Stimulated activated CD8-positive, alpha-beta memory T cell treated with anti-CD3 and anti-CD28 coated beads, Interleukin-15, amount 100 ng/mL, for 1 hour (primary cell): ENCODE results near the gene PARD3B.
"Not testable (repeated sequence)": the region's sequence is repeated elsewhere in the genome, so short reads cannot be mapped to it uniquely, and the experiment has no call there.

ENCODE experiments used
- DNase-seq: peaks from one replicate; pipeline ENCODE4 v3.0.0-alpha.2; 2020; ENCODE audit warnings: low read depth

Gene PARD3B

GRCh38 chr2:204542982-204543608, 2.2 kb upstream of the PARD3B start:
- DNase-seq, result no peak

- DNase-seq, result no peak
Observed at GRCh38 chr2:204545861-204546735, 823 bp downstream of the PARD3B start.

GRCh38 chr2:204550751-204551511, 5.7 kb downstream of the PARD3B start:
- no peak for DNase-seq

DNA sequence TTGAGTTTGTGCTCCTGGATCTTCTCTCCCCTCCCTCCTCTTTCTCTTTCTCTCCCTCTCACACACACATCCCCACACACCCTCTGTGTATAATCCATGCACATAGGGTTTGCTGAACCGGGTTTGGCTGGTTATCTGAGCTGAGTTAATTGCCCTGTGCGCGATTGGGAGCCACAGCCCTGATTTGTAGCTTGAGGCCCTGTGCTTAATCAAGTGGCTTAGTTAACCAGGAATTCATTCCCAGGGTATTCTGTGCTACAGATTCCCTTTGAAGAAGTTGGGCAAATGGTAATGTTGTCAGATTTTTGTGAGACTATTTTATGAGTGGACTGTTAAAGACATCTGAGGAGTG, 6.2 kb downstream of the PARD3B start:
- no peak for DNase-seq

DNA sequence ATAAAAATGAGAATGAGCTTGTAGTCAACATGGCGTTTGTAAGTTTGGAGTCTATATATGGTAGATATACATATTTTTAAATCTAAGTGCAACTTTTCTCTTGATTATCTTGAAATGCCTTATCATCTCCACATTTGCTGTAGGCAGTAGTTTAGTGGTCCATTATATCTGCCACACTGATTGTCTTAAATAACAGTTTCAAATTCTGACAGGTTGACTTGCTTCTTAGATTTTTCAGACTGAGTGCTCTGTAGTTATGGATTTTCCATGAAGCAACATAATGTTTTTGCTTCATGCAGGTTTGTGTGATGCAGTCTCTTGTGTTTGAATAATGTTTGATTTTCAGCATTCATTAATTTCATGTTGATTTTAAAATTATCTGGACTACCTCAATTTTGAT, 12.3 kb downstream of the PARD3B start:
- DNase-seq, result no peak

DNA sequence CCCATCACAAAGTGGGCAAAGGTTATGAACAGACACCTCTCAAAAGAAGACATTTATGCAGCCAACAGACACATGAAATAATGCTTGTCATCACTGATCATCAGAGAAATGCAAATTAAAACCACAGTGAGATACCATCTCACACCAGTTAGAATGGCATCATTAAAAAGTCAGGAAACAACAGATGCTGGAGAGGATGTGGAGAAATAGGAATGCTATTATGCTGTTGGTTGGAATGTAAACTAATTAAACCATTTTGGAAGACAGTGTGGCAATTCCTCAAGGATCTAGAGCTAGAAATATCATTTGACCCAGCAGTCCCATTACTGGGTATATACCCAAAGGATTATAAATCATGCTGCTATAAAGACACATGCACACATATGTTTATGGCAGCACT, 14.1 kb downstream of the PARD3B start:
- DNase-seq, result not testable (repeated sequence)

GRCh38 chr2:204560902-204561301, 15.6 kb downstream of the PARD3B start:
- no peak for DNase-seq

DNA sequence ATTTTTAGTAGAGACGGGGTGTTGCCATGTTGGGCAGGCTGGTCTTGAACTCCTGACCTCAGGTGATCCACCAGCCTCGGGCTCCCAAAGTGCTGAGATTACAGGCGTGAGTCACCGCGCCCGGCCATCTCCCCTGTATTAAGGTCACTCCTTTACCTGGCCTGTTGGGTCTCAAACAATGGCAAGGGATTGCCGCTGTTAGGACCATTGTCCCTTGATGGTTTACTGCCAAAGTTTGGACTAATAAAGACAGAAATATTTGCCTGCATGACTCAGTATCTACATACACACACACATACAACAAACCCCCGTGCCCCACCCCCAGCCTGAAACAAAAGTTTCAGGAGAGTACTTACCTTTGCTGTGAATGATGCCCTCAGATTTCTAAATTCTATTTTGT, 16.5 kb downstream of the PARD3B start:
- DNase-seq, result no peak

GRCh38 chr2:204566439-204566838, 21.2 kb downstream of the PARD3B start:
- no peak for DNase-seq

- no peak for DNase-seq
Observed at GRCh38 chr2:204570421-204570820, 25.1 kb downstream of the PARD3B start.

DNA sequence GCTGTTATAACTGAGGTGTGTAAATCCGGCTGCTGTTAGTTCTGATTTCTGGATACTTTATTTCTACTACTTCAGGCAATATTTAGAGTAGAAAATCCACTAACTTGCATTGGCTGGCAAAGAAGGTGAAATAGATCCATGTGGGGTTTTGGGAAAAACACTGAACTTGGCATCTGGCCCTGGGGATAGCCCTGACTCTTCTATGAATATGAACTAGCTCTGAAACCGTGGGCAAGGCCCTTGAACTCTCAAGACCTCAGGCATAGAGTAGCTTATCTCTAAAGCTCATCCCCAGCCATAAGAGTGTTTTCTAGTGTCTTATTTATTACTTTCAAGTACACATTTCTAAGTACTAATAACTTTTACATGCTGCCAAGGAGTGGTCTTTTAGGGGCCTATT, 25.8 kb downstream of the PARD3B start:
- DNase-seq, result no peak

DNA sequence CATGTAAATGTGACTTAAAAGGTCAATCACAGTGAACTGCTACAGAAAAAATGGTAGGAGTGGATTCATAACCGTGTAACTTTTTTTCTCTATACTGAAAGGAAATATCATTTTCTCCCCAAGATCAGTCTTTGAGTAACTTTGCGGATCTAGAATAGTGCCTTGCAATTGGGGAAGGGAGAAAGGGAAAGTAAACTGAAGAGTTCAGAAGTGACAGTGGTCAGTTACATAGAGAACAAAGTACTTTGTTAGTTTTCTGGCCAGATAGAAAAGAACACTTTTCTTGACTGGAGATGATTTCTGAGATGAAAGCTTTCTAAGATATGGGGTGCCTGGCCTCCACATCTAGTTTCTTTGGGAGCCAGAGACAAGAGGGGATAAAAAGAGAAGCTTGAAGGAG, 26.6 kb downstream of the PARD3B start:
- DNase-seq, result no peak

- DNase-seq, result no peak
Observed at GRCh38 chr2:204573221-204573620, 27.9 kb downstream of the PARD3B start.

DNA sequence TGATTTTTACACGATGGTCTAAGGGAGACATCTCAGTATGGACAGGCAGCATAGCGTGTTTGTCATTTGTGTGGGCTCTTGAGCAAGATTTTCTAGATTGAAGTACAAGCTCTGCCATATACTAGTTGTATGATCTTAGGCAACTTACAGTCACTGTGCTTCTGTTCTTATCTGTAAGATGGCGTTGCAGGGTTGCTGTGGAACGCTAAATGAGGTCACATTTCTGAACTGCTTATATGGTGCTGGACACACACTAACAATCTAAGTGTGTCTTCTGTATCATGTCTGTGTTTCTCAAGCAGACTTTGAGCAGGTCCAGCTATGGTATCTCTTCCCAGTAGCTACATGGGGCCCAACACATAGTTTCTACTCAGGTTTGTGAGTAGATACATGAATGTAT, 29.2 kb downstream of the PARD3B start:
- no peak for DNase-seq

- DNase-seq, result no peak
Observed at GRCh38 chr2:204575463-204575862, 30.2 kb downstream of the PARD3B start.

DNA sequence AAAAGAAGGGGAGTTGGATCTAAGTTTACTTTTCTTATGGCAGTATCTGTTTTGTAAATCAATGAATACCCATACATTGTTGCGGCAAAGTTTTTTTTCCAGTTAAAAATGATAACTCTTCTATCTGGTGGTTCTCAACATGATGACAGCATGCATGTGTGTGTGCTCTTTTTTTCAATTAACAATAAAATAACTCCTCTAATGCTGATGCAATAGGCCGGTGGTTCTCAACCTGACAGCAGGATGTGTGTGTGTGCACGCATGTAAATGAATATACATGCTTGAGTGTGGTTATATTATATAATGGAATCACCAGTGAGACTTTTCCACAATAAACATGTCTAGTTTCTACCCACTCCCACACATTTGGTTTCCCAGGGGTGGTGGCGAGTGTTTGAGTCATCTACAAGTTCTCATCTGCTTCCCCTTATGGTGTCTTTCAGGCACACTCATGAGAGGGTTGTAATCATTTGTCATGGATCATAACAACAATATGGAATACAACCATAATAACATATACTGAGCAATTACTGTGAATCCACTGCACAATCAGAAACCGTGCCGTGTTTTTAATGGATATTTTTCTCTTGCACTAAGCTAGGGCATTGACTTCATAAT, 31.2 kb downstream of the PARD3B start:
- no peak for DNase-seq

DNA sequence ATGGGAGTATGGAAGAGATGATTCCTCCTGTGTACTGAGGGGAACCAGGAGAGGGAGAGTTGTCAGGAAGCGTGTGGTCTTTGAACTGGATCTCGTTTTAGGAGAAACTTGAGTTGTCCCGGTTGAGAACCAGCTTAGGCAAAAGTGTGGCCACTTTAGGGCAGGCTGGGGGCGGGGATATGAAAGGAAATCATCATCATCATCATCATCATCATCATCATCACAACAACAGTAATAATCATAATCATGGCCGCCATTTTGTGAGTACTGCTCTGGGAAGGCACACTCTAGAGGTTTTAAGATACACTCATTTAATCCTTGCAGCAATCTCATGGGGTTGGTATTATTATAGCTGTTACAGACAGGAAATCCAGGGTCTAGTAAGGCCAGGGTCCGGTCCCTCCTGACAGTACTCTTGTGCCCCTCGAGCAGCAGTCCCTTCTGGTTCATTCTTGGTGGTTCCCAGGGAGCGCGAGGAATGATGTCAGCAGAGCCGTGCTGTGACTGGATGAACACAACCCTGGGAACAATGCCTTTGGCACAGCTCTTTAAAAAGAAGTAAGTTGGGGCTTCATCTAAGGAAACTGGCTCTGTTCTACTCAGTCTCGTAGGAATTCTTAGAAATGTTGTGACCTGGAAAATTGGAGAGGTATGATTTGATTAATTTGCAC, 33.8 kb downstream of the PARD3B start:
- no peak for DNase-seq

GRCh38 chr2:204581946-204582345, 36.7 kb downstream of the PARD3B start:
- DNase-seq, result no peak

GRCh38 chr2:204583773-204584172, 38.5 kb downstream of the PARD3B start:
- no peak for DNase-seq

DNA sequence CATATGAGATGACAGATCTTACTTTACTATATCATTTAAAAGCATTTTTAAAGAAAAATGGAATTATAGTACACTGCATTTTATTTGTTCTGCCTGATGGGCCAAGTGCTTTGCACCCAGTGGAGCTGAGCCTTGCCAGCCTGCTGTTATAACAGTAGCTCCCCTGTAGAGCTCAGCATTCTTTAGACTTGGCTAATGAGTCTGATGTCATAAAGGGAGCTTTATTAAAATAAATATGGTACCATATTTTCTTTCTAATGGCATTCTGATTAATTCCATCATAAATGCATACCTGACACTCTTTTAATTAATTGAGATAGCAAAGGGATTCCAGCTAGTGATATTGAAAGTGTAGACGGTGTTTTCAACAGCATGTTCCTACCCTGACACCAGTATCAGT, 40.7 kb downstream of the PARD3B start:
- no peak for DNase-seq

- no peak for DNase-seq
Observed at GRCh38 chr2:204586444-204587180, 41.3 kb downstream of the PARD3B start.
